ENCODE data around the gene GRIK1.

Gene GRIK1

GRCh38 chr21:29904359-29905282, 35.2 kb downstream of the GRIK1 start:
- no peak for DNase-seq

- DNase-seq: no peak
Measured at GRCh38 chr21:29896884-29897283, 42.9 kb downstream of the GRIK1 start.

GRCh38 chr21:29893687-29894086, 46.1 kb downstream of the GRIK1 start:
- no peak for DNase-seq

GRCh38 chr21:29892379-29892778, 47.4 kb downstream of the GRIK1 start:
- no peak for DNase-seq

- DNase-seq: peak; percentile 32 to 71
Measured at GRCh38 chr21:29888437-29888836, 51.4 kb downstream of the GRIK1 start.

- DNase-seq: no peak
Measured at GRCh38 chr21:29887313-29888009, 52.3 kb downstream of the GRIK1 start.

- DNase-seq: no peak
Measured at GRCh38 chr21:29885491-29885890, 54.3 kb downstream of the GRIK1 start.

GRCh38 chr21:29875873-29876272, 63.9 kb downstream of the GRIK1 start:
- no peak for DNase-seq

- no peak for DNase-seq
Measured at GRCh38 chr21:29875036-29875716, 64.6 kb downstream of the GRIK1 start.

- DNase-seq: no peak
Measured at GRCh38 chr21:29873908-29874307, 65.9 kb downstream of the GRIK1 start.

GRCh38 chr21:29870814-29871213, 69.0 kb downstream of the GRIK1 start:
- no peak for DNase-seq

- no peak for DNase-seq
Measured at GRCh38 chr21:29867796-29868195, 72.0 kb downstream of the GRIK1 start.

- DNase-seq: no peak
Measured at GRCh38 chr21:29860346-29860745, 79.5 kb downstream of the GRIK1 start.

- DNase-seq: no peak
Measured at GRCh38 chr21:29857150-29857549, 82.6 kb downstream of the GRIK1 start.

GRCh38 chr21:29854795-29855194, 85.0 kb downstream of the GRIK1 start:
- no peak for DNase-seq

- DNase-seq: no peak
Measured at GRCh38 chr21:29851611-29852010, 88.2 kb downstream of the GRIK1 start.

GRCh38 chr21:29849735-29850176, 90.0 kb downstream of the GRIK1 start:
- DNase-seq: no peak

GRCh38 chr21:29843804-29844203, 96.0 kb downstream of the GRIK1 start:
- DNase-seq: no peak

- DNase-seq: no peak
Measured at GRCh38 chr21:29834617-29835016, 105.2 kb downstream of the GRIK1 start.

GRCh38 chr21:29832217-29832616, 107.6 kb downstream of the GRIK1 start:
- no peak for DNase-seq

- no peak for DNase-seq
Measured at GRCh38 chr21:29829564-29830275, 110.1 kb downstream of the GRIK1 start.

- DNase-seq: no peak
Measured at GRCh38 chr21:29827647-29828046, 112.1 kb downstream of the GRIK1 start.

- DNase-seq: no peak
Measured at GRCh38 chr21:29827236-29827635, 112.6 kb downstream of the GRIK1 start.

Data from NCI-H524 (cell line).